ENCODE data around the gene GBGT1.

The GBGT1 gene

GRCh38 chr9:133125941-133126696, 37.6 kb downstream of the GBGT1 start:
- DNase-seq (ENCODE audit: low spot score), result no peak

- DNase-seq (ENCODE audit: low spot score), result no peak
Measured at GRCh38 chr9:133124907-133125275, 38.8 kb downstream of the GBGT1 start.

GRCh38 chr9:133124123-133124906, 39.4 kb downstream of the GBGT1 start:
- no peak for DNase-seq (ENCODE audit: low spot score)

GRCh38 chr9:133122935-133123611, 40.6 kb downstream of the GBGT1 start:
- DNase-seq (ENCODE audit: low spot score), result no peak

- no peak for DNase-seq (ENCODE audit: low spot score)
Measured at GRCh38 chr9:133122605-133122934, 41.1 kb downstream of the GBGT1 start.

- no peak for DNase-seq (ENCODE audit: low spot score)
Measured at GRCh38 chr9:133121915-133122550, 41.7 kb downstream of the GBGT1 start.

DNA sequence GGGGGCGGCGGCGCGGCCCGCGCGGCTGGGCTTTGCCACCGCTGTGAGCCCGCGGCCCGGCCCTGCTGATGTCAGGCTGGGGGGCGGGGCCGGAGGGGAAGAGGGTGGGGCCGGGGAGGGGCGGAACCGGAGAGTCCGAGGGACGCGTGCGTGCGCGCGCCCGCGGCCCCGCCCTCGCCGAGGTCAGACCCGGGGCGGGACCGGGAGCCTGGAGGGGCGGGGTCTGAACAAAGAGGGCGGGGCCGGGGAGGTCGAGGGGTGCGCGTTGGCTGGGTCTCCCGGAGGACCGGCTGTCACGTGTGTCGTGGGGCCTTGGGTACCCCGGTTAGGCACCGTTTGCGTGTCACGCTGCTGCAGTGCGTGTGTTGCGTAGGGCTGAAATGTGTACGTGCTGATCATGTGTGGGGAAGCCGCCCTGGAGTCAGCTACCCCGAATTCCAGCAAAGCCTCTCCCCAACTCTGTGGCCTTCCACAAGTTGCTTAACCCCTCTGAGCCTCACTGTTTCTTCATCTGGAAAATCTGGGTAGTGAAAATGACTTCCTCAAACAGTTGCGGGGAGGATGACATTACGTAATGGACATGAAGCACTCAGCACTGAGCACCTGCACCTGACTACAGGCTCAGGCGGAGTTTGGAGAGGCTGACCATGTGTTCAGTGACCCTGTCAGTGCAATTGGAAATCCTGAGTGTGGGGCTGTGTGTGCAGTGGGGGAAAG, 42.4 kb downstream of the GBGT1 start, which contains the start of gene RALGDS:
TSS of gene RALGDS (minus strand) at position 43 of the 717 bp plus-strand sequence. CDS start 86 bp downstream, outside the sequence.
- DNase-seq (ENCODE audit: low spot score), result peak; percentile 98

GRCh38 chr9:133120501-133121197, 43.1 kb downstream of the GBGT1 start:
- peak; percentile 51 for DNase-seq (ENCODE audit: low spot score)

- no peak for DNase-seq (ENCODE audit: low spot score)
Measured at GRCh38 chr9:133119846-133120500, 43.7 kb downstream of the GBGT1 start.

DNA sequence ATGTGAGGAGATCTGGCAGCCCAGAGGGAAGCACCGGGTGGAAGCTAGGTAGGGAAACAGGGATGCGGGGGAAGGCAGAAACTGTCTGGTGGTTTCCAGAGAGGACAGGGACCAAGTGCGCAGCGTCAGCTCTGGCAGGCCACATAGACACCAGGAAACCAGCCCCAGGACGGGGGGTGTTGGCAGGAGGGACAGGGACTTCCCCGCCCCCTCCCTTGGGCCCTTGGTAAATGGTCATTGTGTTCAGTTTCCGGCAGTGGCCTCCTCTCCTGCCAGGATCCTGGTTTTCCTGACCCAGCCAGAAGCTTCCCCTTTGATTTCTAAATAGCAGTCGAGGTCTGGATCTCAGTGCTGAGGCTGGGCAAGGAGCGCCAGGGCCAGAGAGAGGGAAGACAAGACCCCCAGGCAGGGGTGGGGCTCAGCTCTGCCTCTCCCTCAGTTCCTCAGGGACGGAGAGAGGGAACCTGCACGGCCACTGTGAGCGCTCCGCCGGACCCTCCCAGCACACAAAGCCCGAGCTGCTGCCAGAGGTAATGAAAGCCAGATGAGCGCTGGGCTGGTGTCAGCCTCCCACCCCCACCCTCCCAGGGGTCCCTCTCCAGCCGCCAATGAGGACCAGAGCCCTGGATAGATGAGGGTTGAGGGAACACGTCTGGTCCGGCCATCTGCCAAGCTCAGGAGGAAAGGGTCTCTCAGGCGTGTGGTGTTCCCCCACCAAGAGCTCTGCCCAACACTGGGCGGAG, 44.4 kb downstream of the GBGT1 start:
- DNase-seq (ENCODE audit: low spot score), result no peak

- no peak for DNase-seq (ENCODE audit: low spot score)
Measured at GRCh38 chr9:133118568-133118967, 45.1 kb downstream of the GBGT1 start.

GRCh38 chr9:133118179-133118520, 45.6 kb downstream of the GBGT1 start:
- DNase-seq (ENCODE audit: low spot score), result no peak

- DNase-seq (ENCODE audit: low spot score), result no peak
Measured at GRCh38 chr9:133117271-133118178, 46.2 kb downstream of the GBGT1 start.

- no peak for DNase-seq (ENCODE audit: low spot score)
Measured at GRCh38 chr9:133116346-133117231, 47.1 kb downstream of the GBGT1 start.

DNA sequence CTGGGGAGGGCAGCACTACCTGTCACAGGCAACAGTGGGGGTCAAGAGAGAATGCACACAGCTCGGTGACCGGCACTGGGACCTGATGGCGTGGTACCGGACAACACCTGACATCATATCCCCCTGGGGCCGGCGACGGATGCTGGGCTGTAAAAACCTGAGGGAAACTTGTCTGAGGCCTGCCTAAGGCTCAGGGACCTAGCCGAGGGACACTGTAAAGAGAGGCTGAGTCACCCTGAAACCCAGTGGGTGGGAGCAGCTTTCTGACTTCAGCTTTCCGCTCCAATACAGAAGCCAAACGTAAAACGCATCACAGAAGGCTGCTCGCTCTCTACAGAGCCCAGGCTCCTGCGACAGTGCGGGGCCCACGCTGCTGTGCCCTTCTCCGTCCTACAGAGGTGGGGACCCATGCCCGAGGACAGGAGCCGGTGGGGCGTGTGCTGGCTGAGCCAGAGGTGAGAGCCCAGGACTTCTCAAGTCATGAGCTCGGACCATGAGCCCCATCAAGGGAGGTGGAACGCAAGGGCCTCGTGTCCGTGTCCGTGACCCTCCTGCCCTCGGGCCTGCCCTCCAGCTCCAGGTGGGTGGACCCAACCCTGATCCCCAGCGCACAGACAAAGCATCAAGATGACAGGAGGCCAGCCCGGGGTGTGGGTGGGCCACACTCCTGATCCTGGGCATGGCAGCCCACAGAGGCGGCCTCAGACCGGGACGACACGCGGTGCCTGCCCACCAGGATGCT, 47.9 kb downstream of the GBGT1 start:
- DNase-seq (ENCODE audit: low spot score), result no peak

GRCh38 chr9:133114886-133115603, 48.7 kb downstream of the GBGT1 start:
- no peak for DNase-seq (ENCODE audit: low spot score)
